GM06990 (cell line): ENCODE results near the gene PDGFRB.

Experiments
- DNase-seq: peaks from one replicate; pipeline ENCODE4 v3.0.0-alpha.2; 2011; ENCODE audit not compliant: insufficient read length; ENCODE audit errors: extremely low read depth
- H3K27me3 ChIP-seq: replicated peaks from 2 replicates; pipeline ENCODE4 v1.6.0; 2011; ENCODE audit warnings: low read length; ENCODE audit not compliant: control insufficient read depth, insufficient read depth
- H3K36me3 ChIP-seq: 2 replicates; pipeline ENCODE4 v1.5.1; 2011; ENCODE audit warnings: low read length; ENCODE audit not compliant: control insufficient read depth, insufficient read depth
- H3K4me3 ChIP-seq: replicated peaks from 2 replicates; pipeline ENCODE4 v1.5.1; 2011; ENCODE audit warnings: low read depth, mild to moderate bottlenecking, control low read depth, low read length
- TF ChIP-seq, protein P1 (sequence below): IDR thresholded peaks from 2 replicates; pipeline ENCODE4 v1.5.1; 2011; ENCODE audit warnings: low read length, control low read depth, mild to moderate bottlenecking, inconsistent platforms; ENCODE audit not compliant: insufficient read depth, poor library complexity, severe bottlenecking

The PDGFRB gene

DNA sequence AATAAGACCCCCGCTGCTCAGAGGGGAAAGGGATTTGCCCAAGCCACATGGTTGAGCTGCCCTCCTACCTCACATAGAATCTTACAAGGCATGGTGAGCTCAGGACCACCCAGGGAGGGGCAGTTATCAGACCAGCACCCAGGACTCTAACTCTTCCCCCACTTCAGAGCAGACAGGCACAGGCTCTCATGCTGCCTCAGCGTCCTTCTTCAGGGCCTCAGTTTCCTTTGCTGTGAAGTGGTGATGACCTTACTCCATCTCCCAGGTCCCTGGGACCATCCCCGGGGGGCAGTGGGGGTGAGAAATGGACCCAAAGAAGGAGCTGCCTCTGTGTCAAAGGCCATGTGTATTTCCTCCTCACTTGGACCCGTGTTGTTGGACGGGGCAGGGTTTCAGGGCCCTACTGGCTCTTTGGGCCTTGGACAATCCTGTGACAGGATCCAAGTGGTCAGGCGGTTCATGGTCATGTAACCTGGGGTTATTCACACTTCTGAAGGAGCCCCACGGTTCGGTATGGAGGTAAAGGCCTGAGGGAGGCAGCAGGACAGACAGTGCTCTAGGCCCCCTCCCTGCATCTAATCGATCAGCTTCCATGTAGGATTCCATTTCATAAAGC lies 37.6 kb downstream of the PDGFRB start:
- TF ChIP-seq, protein P1, sequence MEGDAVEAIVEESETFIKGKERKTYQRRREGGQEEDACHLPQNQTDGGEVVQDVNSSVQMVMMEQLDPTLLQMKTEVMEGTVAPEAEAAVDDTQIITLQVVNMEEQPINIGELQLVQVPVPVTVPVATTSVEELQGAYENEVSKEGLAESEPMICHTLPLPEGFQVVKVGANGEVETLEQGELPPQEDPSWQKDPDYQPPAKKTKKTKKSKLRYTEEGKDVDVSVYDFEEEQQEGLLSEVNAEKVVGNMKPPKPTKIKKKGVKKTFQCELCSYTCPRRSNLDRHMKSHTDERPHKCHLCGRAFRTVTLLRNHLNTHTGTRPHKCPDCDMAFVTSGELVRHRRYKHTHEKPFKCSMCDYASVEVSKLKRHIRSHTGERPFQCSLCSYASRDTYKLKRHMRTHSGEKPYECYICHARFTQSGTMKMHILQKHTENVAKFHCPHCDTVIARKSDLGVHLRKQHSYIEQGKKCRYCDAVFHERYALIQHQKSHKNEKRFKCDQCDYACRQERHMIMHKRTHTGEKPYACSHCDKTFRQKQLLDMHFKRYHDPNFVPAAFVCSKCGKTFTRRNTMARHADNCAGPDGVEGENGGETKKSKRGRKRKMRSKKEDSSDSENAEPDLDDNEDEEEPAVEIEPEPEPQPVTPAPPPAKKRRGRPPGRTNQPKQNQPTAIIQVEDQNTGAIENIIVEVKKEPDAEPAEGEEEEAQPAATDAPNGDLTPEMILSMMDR, result no peak

DNA sequence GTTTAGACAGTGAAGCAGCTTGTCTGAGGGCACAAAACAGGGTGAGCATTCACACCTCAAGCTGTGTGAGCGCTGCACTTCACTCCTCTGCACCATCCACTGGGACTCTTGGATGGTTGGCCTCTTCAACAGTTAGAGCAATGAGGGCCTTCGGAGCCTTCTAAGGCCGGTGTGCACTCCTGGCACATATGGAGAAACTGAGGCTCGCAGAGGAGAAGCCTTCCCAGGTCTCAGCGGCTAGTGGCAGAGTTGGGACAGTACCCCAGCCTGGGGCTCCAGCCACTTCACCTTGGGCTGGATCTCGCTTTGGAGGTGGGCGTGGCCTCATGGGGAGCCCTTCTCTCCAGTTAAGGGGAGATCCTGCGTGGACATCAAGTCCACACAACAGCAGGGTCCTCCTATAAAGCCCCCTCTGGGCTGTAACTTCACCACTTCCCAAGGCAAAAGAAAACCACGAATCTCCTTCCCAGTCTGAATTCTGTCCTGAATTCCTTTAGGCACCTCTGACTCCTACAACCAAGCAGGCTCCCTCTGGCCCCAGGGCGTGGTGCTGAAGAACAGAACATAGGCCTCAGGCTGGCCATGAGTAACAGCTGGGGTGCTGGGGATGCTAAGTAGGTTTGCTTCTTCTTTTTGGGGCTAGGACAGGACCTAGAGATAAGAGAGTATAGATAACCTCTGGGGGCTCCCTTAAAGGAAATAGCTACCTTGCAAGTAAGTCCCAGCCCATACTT lies 38.8 kb downstream of the PDGFRB start:
- Histone ChIP-seq H3K4me3 (no peak overlapping the region), H3K36me3 (no peaks in the 10 kb centered on the region), H3K27me3 (no peaks in the 10 kb centered on the region)
- TF ChIP-seq, protein P1, result no peak
- no peak for DNase-seq

More for the DNA sequence above, 37.6 kb downstream of the PDGFRB start:
- Histone ChIP-seq H3K27me3 (no peaks in the 10 kb centered on the region), H3K36me3 (no peaks in the 10 kb centered on the region), H3K4me3 (no peak overlapping the region)
- DNase-seq, result no peak

DNA sequence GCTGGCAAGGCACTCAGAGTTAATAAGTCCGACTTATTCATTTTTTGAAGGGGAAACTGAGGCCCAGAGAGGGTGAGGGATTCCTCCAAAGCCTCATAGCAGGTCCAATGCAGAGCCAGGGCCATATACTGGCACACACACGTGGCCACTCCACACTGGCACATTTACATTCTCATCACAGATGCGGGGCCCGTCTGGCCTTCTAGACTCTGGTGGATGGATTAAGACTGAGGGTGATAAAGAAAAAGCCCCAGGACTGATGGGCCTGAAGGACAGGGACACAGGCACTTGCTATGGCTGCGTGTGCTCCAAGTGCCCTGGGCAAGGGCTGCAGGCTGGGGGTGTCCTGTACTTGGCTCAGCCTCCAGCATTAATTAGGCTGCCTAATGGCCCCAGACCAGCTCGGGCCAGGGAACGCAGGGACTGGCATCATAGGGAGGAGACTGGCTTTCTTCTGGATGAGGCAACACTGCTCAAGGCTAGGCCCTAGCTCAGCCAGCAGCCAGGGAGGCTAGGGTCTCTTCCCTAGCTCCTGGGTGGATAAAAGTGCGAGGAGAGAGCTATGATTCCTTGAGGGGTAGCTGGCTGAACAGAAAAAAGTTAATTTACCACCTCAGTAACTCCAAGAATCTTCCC lies 40.8 kb downstream of the PDGFRB start:
- no peak overlapping the region for H3K4me3 ChIP-seq
- TF ChIP-seq, protein P1, result no peak
- no peak for DNase-seq
- no peaks in the 10 kb centered on the region for H3K27me3 ChIP-seq
- no peaks in the 10 kb centered on the region for H3K36me3 ChIP-seq

DNA sequence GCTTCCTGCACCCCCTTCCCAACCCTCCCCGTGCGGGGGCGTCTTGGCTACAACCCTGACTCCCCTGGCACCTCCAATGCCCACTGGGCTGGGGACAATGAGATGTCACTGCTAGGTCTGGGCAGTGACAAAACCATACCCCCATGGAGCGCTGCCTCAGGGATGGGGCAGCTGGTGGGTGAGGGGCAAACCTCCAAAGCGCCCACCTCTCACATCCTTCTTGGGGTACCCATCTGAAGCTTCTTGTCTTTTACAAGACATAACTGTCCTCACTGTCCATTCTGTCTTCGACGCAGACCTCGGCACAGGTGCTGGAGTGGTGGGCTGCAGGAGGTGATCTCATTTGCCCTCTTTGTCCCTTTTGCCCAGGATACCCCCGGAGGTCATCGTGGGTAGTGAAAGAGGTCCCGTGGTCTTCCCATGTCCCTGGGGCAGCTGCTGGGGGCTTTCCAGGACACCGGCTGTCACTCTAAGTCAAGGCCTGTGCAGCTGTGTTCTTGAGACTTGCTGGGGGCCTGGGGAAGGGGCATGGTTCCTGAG lies 41.5 kb downstream of the PDGFRB start:
- Histone ChIP-seq H3K36me3 (no peaks in the 10 kb centered on the region), H3K27me3 (no peaks in the 10 kb centered on the region), H3K4me3 (no peak overlapping the region)
- DNase-seq, result no peak
- TF ChIP-seq, protein P1, result no peak

DNA sequence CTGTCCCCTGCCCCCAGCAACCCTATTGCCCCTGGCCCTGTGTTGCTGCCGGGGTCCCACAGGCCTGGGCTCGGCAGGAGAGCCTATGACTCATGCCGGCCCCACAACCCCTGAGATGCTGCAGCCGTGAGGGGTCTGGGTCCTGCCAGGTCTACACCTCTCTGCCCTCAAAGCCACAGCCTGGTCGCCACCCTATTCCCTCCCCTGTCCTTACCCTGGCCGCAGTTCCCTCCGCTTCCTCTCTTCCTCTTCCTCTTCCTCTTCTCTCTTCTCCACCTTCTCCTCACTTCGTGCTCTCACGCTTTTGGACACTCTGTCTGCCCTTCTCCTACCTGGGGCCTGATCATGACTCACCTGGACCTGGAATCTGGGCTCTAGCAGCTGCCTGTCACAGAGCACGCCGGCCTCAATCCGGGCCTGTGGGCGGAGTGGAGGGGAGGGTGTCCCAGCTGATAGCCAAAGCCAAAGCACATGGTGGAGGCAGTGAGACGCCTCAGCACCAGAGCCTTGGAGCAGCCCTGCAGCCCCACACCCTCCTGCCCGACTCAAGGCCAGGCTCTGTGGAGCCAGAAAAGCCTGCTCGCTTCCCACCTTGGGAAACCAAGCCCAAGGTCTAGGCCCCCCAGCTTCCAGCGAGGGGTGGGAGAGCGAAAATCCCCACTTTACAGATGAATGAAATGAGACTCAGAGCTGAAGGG lies 42.4 kb downstream of the PDGFRB start:
- no peak for DNase-seq
- Histone ChIP-seq H3K27me3 (no peaks in the 10 kb centered on the region), H3K4me3 (no peak overlapping the region), H3K36me3 (no peaks in the 10 kb centered on the region)
- TF ChIP-seq, protein P1, result no peak
